ENCODE data around the gene APRT.

DNA sequence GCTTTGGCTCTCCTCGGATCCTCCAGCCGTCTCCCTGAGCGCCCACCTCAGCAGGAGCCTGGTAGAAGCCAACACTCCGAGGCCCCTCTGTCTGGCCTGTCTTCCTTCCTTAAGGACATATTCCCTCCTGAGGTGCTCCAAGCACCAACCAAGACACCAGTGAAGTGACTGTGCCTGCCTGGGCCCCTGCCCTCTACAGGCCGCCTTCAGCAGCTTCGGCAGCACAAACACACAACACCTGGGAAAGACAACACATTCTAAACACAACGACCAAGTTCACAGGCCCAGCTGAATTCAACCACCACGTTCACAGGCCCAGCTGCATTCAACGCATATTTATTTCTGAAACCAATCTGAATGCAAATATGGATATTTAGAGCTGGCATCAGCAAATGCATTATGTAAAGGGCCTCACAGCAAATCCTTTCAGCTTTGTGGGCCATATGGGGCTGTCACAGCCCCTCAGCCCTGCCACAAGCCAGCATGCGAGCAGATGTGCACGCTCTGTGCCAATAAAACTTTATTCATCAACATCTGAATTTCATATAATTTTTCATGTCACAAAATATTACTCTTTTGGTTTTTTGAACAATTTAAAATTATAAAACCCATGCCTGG, 32.8 kb upstream of the APRT start:
- TF ChIP-seq FOXM1 (IDR thresholded peaks at IDR 0.05; ENCODE audit: borderline replicate concordance, low read depth): no peak
- TF ChIP-seq RAD21 (IDR thresholded peaks at IDR 0.05; ENCODE audit: low read depth): no peak
- no peak for TF ChIP-seq TEAD4 (IDR thresholded peaks at IDR 0.05)
- TF ChIP-seq NFIC (IDR thresholded peaks at IDR 0.05): no peak

Measured in Ishikawa (cell line).